ENCODE data around the gene YBX3.

Gene YBX3

DNA sequence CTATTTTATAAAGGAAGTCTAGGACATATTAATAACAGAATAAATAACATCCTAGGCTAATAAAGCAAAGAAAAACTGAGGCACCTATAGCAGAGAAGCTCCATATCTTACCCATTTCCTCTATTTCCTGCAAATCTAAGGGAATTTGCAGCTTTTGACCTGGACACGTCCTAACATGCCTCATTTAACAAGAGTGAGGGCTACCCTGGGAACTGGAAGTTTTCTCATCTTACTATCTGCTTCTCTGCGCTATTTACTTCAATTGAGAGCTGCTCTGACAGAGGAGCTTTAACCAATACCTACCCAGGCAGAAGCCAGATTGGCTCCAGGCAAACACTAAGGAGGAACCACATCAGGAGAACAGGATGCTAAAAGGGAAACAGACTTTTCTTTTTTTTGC is 5.7 kb downstream of the YBX3 start:
- H3K4me3 ChIP-seq (replicated peaks; ENCODE audit: low read depth, low read length) = peak overlapping the region; percentile 36

GRCh38 chr12:10716704-10717315 is 6.3 kb downstream of the YBX3 start:
- DNase-seq (ENCODE audit: extremely low read depth, low read depth) = peak; percentile 85
- peak overlapping the region; percentile 36 for H3K4me3 ChIP-seq (replicated peaks; ENCODE audit: low read depth, low read length)
- TF ChIP-seq, protein P1, sequence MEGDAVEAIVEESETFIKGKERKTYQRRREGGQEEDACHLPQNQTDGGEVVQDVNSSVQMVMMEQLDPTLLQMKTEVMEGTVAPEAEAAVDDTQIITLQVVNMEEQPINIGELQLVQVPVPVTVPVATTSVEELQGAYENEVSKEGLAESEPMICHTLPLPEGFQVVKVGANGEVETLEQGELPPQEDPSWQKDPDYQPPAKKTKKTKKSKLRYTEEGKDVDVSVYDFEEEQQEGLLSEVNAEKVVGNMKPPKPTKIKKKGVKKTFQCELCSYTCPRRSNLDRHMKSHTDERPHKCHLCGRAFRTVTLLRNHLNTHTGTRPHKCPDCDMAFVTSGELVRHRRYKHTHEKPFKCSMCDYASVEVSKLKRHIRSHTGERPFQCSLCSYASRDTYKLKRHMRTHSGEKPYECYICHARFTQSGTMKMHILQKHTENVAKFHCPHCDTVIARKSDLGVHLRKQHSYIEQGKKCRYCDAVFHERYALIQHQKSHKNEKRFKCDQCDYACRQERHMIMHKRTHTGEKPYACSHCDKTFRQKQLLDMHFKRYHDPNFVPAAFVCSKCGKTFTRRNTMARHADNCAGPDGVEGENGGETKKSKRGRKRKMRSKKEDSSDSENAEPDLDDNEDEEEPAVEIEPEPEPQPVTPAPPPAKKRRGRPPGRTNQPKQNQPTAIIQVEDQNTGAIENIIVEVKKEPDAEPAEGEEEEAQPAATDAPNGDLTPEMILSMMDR (IDR thresholded peaks at IDR 0.05; ENCODE audit: low read depth, low read length, missing control alignments) = no peak

More for the DNA sequence above, 5.7 kb downstream of the YBX3 start:
- TF ChIP-seq, protein P1 (IDR thresholded peaks at IDR 0.05; ENCODE audit: low read depth, low read length, missing control alignments) = no peak
- no peak for DNase-seq (ENCODE audit: extremely low read depth, low read depth)

- H3K4me3 ChIP-seq (replicated peaks; ENCODE audit: low read depth, low read length) = peak overlapping the region; percentile 36
- TF ChIP-seq, protein P1 (IDR thresholded peaks at IDR 0.05; ENCODE audit: low read depth, low read length, missing control alignments) = no peak
- DNase-seq (ENCODE audit: extremely low read depth, low read depth) = no peak
Measured at GRCh38 chr12:10716277-10716676, 6.8 kb downstream of the YBX3 start.

DNA sequence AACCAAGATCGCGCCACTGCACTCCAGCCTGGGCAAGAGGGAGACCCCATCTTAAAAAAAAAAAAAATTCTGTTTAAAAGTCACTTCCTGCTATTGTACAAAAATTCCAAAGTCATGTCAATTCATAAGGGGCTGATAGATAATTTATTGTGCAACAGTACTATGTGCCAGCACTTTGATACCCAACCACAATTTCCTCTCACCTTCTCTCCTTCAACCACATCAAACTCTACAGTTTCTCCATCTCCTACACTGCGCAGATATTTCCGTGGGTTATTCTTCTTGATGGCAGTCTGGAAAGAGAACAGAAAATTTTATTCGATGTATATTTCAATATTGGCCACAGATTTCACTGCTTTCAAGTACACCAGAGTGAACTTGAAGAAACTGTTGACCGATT is 7.6 kb downstream of the YBX3 start:
- TF ChIP-seq, protein P1 (IDR thresholded peaks at IDR 0.05; ENCODE audit: low read depth, low read length, missing control alignments) = no peak

GRCh38 chr12:10709808-10710207 is 13.3 kb downstream of the YBX3 start:
- TF ChIP-seq, protein P1 (IDR thresholded peaks at IDR 0.05; ENCODE audit: low read depth, low read length, missing control alignments) = no peak
- no peak for DNase-seq (ENCODE audit: extremely low read depth, low read depth)
- H3K4me3 ChIP-seq (replicated peaks; ENCODE audit: low read depth, low read length) = no peak overlapping the region

More for the DNA sequence above, 7.6 kb downstream of the YBX3 start:
- DNase-seq (ENCODE audit: extremely low read depth, low read depth) = no peak
- no peak overlapping the region for H3K4me3 ChIP-seq (replicated peaks; ENCODE audit: low read depth, low read length)

- H3K4me3 ChIP-seq (replicated peaks; ENCODE audit: low read depth, low read length) = no peak overlapping the region
- TF ChIP-seq, protein P1 (IDR thresholded peaks at IDR 0.05; ENCODE audit: low read depth, low read length, missing control alignments) = no peak
- no peak for DNase-seq (ENCODE audit: extremely low read depth, low read depth)
Measured at GRCh38 chr12:10708862-10709261, 14.3 kb downstream of the YBX3 start.

DNA sequence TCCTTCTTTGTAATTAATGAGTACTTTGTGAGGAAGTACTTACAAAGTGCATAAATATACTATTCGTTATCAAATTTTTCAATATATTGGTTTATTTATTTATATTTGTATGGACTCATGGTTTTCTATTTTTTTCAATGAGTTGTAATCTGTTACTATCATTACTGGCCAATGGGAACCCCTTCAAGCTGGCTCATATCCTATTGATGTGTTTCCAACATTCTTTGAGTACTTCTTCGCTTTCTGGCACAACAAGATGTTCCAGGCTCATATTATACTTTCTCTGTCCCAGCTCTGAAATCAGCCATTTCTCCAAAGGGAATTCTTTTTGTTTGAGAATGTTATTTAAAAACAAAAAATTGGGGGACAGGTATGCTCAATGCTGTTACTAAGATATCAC is 17.5 kb downstream of the YBX3 start:
- DNase-seq (ENCODE audit: extremely low read depth, low read depth) = no peak
- TF ChIP-seq, protein P1 (IDR thresholded peaks at IDR 0.05; ENCODE audit: low read depth, low read length, missing control alignments) = no peak
- no peak overlapping the region for H3K4me3 ChIP-seq (replicated peaks; ENCODE audit: low read depth, low read length)

Measured in HFF-Myc (cell line).